ENCODE results near the gene ZNF516.

DNA sequence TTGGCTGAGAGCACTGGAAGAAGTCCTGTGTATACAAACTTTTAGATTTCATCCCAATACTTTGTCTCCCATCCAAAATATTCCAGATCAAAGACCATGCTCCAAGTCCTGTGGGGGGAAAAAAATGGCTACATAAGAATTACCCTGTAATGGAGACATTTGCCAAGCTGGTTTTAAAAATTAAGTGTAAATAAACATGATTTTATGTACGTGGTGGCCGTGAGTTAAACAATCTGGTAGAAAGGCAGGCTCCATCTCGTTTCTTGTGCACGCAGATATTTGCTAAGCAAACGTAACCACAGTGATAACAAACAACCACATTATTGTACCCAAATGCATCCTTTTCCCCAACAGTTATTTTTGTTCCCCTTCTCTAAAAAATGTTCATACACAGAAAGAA lies 176.4 kb downstream of the ZNF516 start:
- no peak for TF ChIP-seq EZH2 (IDR thresholded peaks at IDR 0.05; ENCODE audit: insufficient read depth, poor library complexity, severe bottlenecking)
- no peak for TF ChIP-seq EZH2phosphoT487 (IDR thresholded peaks at IDR 0.05; ENCODE audit: insufficient read depth, low read depth)

Measured in GM23248 (cell line).